ENCODE measurements around the gene LRRC25.

LRRC25 gene

DNA sequence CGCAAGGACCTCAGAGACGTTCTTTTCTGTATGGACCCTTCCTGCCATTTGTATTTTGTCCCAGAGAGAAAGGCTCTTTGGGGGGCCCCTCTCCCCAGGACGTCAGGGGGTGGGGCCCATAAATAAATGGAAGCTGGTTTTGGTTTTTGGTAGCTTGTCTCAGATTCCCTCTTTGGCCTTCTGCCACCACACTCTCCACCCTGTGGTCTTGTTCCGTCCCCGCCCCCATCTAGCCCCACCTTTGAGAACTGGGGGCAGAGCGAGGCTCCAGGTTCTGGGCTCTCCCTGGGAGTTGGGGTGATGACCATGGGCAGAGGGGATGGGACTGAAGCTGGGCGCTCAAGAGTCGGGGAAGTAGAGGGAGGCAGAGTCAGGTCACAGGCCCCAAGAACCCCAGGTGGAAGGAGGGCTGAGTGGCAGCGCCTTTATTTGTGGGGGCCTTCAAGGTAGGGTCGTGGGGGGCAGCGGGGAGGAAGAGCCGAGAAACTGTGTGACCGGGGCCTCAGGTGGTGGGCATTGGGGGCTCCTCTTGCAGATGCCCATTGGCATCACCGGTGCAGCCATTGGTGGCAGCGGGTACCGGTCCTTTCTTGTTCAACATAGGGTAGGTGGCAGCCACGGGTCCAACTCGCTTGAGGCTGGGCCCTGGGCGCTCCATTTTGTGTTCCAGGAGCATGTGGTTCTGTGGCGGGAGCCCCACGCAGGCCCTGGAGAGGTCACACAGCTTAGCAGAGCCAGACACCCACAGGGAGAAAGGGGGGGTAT is 37.2 kb upstream of the LRRC25 start:
- Histone ChIP-seq H3K4me2 (ENCODE audit: low read length) (no peak overlapping the region), H3K36me3 (ENCODE audit: insufficient read depth, low read length) (peaks cover 10% of the 10 kb centered on the region), H3K27me3 (ENCODE audit: control insufficient read depth, insufficient read depth, low read length) (no peaks in the 10 kb centered on the region), H3K9me3 (replicated peaks; ENCODE audit: low read length) (no peaks in the 10 kb centered on the region), H3K9ac (ENCODE audit: low read depth, low read length) (no peak overlapping the region), H3K4me1 (ENCODE audit: control insufficient read depth, insufficient read depth, low read length) (peaks cover 22% of the 10 kb centered on the region), H3K4me3 (ENCODE audit: low read length) (no peak overlapping the region)

DNA sequence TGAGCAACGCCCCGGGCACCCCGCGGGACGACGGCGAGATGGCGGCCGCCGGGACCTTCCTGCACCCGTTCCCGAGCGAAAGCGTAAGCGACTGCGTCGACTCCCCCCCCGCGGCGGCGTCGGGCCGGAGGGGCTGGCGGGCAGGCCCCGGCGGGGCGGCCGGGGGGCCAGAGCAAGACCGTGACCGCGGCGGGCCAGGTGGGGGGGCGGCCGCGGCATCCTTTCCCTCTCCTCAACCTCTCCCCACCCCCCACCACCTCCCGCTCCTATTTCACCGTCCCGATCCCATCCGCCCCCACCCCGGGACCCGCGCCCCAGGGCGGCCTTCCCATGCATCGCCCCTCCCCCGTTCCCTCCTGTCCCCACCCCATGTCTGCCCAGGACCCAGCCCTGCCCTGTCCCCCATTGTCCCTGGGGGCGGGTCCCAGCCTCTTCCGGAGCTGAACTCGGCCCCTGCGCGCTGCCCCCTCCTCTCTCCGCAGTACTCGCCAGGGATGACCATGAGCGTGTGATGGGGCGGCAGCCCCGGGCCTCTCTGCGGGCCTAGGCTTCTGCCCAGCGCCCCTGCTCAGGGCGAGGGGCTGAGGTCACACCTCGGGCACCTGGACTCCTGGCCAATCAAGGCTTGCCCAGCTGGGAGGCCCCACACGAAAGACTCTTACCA is 36.4 kb upstream of the LRRC25 start:
- no peak overlapping the region for H3K4me2 ChIP-seq (ENCODE audit: low read length)
- H3K9me3 ChIP-seq (replicated peaks; ENCODE audit: low read length), result no peaks in the 10 kb centered on the region
- H3K9ac ChIP-seq (ENCODE audit: low read depth, low read length), result no peak overlapping the region
- H3K27me3 ChIP-seq (ENCODE audit: control insufficient read depth, insufficient read depth, low read length), result no peaks in the 10 kb centered on the region
- H3K36me3 ChIP-seq (ENCODE audit: insufficient read depth, low read length), result peaks cover 10% of the 10 kb centered on the region
- H3K4me3 ChIP-seq (ENCODE audit: low read length), result no peak overlapping the region
- peaks cover 29% of the 10 kb centered on the region for H3K4me1 ChIP-seq (ENCODE audit: control insufficient read depth, insufficient read depth, low read length)

DNA sequence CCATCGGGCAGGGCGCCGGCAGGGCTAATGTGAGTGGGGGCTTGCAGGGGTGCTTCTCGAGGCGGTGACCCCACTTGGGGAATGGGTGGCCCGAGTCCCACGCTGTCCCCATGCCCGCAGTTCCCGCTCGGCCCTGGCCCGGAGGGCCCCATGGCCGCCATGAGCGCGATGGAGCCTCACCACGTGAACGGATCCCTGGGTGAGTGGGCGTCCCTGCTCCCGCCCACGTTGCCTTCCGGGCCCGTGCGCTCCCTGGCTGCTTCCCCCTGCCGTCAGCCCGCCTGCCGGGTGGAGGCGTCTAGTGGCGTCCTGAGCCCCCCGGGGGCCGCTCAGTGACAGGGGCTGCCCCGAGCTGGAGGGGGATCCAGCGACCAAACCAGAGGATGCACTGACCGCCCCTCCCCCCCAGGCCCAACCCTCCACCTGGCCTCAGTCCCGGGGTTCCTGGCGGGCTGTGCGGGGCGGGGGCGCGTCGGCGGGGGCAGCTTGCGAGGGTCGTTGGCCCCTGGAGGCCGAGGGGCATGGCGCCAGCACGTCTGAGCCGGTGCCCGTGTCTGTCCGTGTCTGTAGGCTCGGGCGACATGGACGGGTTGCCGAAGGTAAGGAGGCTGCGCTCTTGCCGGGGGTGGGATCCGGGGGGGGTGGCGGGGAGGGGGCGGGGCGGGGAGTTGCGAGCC is 35.7 kb upstream of the LRRC25 start:
- H3K4me2 ChIP-seq (ENCODE audit: low read length), result peak overlapping the region; percentile 44
- H3K27me3 ChIP-seq (ENCODE audit: control insufficient read depth, insufficient read depth, low read length), result no peaks in the 10 kb centered on the region
- no peaks in the 10 kb centered on the region for H3K9me3 ChIP-seq (replicated peaks; ENCODE audit: low read length)
- no peak overlapping the region for H3K9ac ChIP-seq (ENCODE audit: low read depth, low read length)
- H3K4me1 ChIP-seq (ENCODE audit: control insufficient read depth, insufficient read depth, low read length), result peaks cover 33% of the 10 kb centered on the region
- H3K36me3 ChIP-seq (ENCODE audit: insufficient read depth, low read length), result peaks cover 10% of the 10 kb centered on the region
- H3K4me3 ChIP-seq (ENCODE audit: low read length), result peak overlapping the region; percentile 39

DNA sequence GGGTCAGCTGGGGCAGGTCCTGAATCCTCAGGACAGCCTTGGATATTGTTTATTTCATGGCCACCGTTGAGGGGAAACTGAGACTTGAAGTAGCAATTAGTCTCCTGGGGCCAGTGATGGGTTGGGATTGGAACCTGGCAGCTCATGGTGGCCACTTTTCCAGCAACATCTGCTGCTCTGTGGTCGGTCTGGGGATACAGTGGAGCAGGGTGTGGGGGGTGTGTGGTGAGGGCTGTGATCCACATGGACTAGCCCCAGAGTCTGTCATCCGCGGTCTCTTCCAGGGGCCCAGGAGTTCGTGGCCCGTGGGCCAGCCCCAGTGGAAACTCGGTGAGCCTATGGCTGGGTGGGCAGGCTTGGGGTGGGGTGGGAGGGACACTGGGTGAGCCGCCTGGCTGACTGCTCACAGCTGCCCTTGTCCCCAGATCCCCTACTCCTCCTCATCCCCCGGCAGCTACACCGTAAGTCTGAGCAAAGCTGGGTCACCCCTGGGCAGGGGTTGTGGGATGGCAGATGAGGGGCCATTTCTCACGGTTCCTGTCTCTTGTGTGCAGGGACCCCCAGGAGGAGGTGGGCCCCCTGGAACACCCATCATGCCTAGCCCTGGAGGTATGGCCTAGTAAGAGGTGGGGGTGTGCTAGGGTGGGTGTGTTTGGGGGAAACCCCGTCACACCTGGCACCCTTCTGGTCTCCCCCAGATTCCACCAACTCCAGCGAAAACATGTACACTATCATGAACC is 35.0 kb upstream of the LRRC25 start:
- H3K36me3 ChIP-seq (ENCODE audit: insufficient read depth, low read length), result peaks cover 10% of the 10 kb centered on the region
- H3K27me3 ChIP-seq (ENCODE audit: control insufficient read depth, insufficient read depth, low read length), result no peaks in the 10 kb centered on the region
- peaks cover 28% of the 10 kb centered on the region for H3K4me1 ChIP-seq (ENCODE audit: control insufficient read depth, insufficient read depth, low read length)
- no peak overlapping the region for H3K4me3 ChIP-seq (ENCODE audit: low read length)
- H3K9ac ChIP-seq (ENCODE audit: low read depth, low read length), result no peak overlapping the region
- H3K4me2 ChIP-seq (ENCODE audit: low read length), result no peak overlapping the region
- H3K9me3 ChIP-seq (replicated peaks; ENCODE audit: low read length), result no peaks in the 10 kb centered on the region

DNA sequence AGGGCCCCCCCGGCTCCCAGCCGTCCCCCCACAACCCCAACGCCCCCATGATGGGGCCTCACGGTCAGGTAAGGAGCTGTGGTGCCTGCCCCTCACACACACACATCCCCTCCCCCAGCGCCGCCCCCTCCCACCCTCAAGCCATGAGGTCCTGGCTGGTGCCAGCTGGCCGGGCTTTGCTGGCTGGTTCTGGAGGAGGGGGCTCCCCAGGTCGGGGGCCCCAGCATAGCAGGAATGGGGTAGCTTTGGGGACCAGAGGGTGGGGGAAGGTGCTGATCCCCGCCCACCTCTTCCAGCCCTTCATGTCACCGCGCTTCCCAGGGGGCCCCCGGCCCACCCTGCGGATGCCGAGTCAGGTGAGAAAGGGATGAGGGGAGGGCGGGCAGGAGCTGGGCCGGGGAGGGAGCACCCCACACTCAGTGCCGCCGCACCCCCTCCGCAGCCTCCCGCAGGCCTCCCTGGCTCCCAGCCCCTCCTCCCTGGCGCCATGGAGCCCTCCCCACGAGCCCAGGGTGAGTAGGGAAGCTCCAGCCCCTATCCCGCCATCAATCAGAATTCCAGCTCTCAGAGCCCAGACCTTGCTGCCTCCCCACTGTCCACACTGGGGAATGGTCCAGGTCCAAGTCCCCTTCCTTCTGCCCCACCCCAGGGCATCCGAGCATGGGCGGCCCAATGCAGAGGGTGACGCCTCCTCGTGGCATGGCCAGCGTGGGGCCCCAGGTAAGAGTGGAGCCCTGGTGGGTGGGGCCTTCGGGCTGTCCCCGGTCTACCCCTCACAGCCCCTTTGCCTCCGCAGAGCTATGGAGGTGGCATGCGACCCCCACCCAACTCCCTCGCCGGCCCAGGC is 34.2 kb upstream of the LRRC25 start:
- Histone ChIP-seq H3K4me3 (ENCODE audit: low read length) (no peak overlapping the region), H3K4me2 (ENCODE audit: low read length) (no peak overlapping the region), H3K9me3 (replicated peaks; ENCODE audit: low read length) (no peaks in the 10 kb centered on the region), H3K27me3 (ENCODE audit: control insufficient read depth, insufficient read depth, low read length) (no peaks in the 10 kb centered on the region), H3K36me3 (ENCODE audit: insufficient read depth, low read length) (peaks cover 10% of the 10 kb centered on the region), H3K4me1 (ENCODE audit: control insufficient read depth, insufficient read depth, low read length) (peaks cover 26% of the 10 kb centered on the region), H3K9ac (ENCODE audit: low read depth, low read length) (no peak overlapping the region)

DNA sequence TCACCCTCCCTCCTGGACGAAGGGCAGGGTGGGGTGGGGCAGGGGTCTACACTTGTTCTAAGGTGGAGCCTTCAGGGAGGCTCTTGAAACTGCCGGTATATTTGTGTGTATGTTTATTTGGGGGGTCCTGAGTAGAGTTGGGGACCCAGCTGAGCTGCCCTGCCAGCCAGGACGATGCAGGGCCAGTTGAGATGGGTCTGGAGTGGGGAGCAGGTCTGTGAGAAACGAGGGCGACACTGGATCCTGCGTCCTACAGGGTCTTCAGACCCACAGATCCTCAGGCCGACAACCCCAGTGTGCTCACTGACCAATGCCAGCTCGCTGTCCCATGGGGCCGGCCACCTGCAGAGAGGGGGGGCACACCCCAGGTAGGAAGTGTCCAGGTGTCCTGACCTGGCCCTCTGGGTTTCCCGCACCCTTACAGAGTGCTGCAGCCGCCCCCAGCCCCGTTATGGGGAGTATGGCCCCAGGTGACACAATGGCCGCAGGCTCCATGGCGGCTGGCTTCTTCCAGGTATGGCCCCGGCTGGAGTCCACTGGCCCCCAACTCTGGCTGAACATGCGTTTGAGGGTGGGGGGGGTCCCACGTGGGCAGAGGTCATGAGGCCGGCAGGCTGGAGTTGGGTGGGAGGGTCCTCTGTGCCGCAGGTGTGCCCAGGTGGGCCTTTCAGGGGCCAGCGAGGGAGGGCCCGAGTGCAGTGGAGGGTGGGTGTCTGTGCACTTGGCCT is 33.2 kb upstream of the LRRC25 start:
- no peak overlapping the region for H3K4me3 ChIP-seq (ENCODE audit: low read length)
- no peaks in the 10 kb centered on the region for H3K9me3 ChIP-seq (replicated peaks; ENCODE audit: low read length)
- H3K36me3 ChIP-seq (ENCODE audit: insufficient read depth, low read length), result peaks cover 10% of the 10 kb centered on the region
- no peaks in the 10 kb centered on the region for H3K27me3 ChIP-seq (ENCODE audit: control insufficient read depth, insufficient read depth, low read length)
- H3K9ac ChIP-seq (ENCODE audit: low read depth, low read length), result no peak overlapping the region
- H3K4me2 ChIP-seq (ENCODE audit: low read length), result no peak overlapping the region
- H3K4me1 ChIP-seq (ENCODE audit: control insufficient read depth, insufficient read depth, low read length), result peaks cover 34% of the 10 kb centered on the region

DNA sequence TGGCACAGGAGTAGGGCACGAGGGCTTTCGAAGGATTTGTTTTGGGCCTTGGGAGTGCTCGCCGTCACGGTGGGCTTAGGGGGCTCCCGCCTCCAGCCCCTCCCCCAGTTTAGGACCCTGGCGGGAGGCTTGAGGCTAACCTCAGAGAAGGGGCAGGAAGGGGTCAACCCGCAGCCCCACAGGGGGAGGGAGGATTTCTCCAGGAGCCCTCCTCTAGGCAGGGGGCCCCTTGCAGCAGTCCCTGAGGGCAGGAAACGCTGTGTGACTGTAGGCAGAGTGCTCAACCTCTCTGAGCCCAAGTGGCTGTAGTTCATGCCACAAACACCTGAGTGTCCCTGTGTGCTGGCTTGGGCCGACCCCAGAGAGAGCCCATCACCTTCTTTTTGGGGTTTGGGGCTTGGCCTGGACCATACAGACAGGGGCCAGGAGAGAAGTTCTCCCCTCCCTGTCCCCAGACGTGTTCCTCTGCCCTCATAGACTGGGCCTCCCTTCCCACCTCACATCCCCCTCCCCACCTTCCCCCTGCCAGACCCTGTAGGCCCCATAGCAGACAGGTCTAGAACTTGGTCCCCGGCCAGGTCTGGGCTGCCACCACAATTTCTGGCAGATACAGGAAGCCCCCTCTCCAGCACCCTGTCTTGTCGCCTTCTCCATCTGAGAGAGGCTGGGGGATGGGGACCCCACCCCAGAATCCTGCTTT is 32.4 kb upstream of the LRRC25 start:
- no peaks in the 10 kb centered on the region for H3K9me3 ChIP-seq (replicated peaks; ENCODE audit: low read length)
- peak overlapping the region; percentile 61 for H3K9ac ChIP-seq (ENCODE audit: low read depth, low read length)
- H3K4me2 ChIP-seq (ENCODE audit: low read length), result peak overlapping the region; percentile 81
- peaks cover 10% of the 10 kb centered on the region for H3K36me3 ChIP-seq (ENCODE audit: insufficient read depth, low read length)
- H3K27me3 ChIP-seq (ENCODE audit: control insufficient read depth, insufficient read depth, low read length), result no peaks in the 10 kb centered on the region
- H3K4me1 ChIP-seq (ENCODE audit: control insufficient read depth, insufficient read depth, low read length), result peaks cover 40% of the 10 kb centered on the region
- H3K4me3 ChIP-seq (ENCODE audit: low read length), result peak overlapping the region; percentile 69

DNA sequence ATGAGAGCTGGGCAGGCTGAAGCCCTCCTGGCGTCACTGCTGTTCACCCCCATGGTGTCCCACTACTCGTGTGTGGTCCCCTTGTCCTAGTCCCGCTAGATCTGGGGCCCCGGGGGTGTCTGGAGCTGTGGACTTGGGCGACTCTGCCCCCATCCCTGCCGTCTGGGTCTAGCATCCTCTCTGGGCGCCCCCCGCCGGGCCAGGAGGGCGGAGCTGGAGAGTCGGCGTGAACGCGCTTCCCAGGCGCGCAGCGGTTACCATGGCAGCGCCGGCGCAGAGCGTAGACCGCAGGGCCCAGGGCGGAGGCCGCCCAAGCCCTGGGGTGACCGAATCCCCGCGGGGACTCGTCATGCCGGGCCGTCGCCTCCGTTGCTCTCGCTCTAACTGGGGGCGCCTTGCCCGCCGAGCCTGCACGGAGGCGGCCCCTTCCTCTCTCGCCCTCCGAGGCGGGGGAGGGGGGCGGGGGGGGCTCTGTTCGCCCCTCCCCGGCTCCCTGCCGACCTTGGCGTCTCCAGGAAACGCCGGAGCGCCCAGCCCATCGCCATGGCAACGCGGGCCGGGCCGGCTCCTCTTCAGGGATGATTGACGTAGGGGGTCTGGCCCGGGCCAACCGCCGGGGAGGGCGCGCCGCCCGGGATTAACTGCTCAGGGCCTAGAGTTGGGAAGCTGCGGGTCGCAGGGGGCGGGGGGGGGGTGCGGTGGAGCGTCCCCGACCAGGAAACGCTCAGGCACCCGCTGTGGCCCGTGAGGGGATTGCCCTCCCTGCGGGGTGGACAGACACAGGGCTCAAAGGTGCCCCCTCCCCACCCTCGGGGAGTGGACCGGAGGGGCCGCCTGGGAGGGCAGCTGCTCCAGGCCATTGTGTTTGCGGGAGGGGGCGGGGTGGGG is 31.6 kb upstream of the LRRC25 start:
- no peaks in the 10 kb centered on the region for H3K27me3 ChIP-seq (ENCODE audit: control insufficient read depth, insufficient read depth, low read length)
- H3K36me3 ChIP-seq (ENCODE audit: insufficient read depth, low read length), result peaks cover 10% of the 10 kb centered on the region
- peaks cover 40% of the 10 kb centered on the region for H3K4me1 ChIP-seq (ENCODE audit: control insufficient read depth, insufficient read depth, low read length)
- peak overlapping the region; percentile 69 for H3K4me3 ChIP-seq (ENCODE audit: low read length)
- H3K4me2 ChIP-seq (ENCODE audit: low read length), result peak overlapping the region; percentile 81
- no peaks in the 10 kb centered on the region for H3K9me3 ChIP-seq (replicated peaks; ENCODE audit: low read length)
- H3K9ac ChIP-seq (ENCODE audit: low read depth, low read length), result peak overlapping the region; percentile 61

DNA sequence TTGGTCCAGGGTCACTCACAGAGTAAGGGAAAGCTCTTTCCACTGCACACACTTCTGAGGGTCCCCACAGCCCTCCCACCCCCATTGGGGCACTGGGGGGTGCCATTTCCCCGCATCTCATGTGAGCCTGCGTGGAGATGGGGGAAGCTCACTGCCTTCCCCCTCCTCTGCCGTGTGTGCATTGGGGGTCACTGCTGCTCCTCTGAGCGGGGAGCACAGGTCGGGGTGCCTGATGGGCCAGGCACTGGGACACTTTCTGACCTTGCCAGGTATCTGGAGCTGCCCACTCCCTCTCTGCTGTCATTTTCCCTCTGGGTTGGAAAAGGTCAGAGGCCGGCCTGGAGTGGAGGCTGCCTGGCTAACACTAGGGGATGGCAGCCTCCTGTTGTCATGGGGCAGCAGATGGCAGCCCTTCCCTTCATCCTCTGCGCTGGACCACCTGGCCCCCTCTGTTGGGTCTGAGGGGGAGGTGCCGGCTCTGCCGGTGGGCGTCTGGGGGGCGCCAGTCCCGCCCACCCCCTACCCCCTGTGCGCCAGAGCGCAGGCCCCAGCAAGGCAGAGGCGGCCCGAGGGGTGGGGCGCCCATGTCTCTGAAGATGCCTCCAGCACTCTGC is 30.9 kb upstream of the LRRC25 start:
- H3K36me3 ChIP-seq (ENCODE audit: insufficient read depth, low read length), result peaks cover 10% of the 10 kb centered on the region
- no peak overlapping the region for H3K4me2 ChIP-seq (ENCODE audit: low read length)
- no peaks in the 10 kb centered on the region for H3K9me3 ChIP-seq (replicated peaks; ENCODE audit: low read length)
- no peak overlapping the region for H3K9ac ChIP-seq (ENCODE audit: low read depth, low read length)
- H3K4me3 ChIP-seq (ENCODE audit: low read length), result no peak overlapping the region
- H3K27me3 ChIP-seq (ENCODE audit: control insufficient read depth, insufficient read depth, low read length), result no peaks in the 10 kb centered on the region
- peaks cover 38% of the 10 kb centered on the region for H3K4me1 ChIP-seq (ENCODE audit: control insufficient read depth, insufficient read depth, low read length)
